CMK (cell line): ENCODE data around the gene HAAO.
"Not testable (repeated sequence)": the region's sequence is repeated elsewhere in the genome, so short reads cannot be mapped to it uniquely, and the experiment has no call there.

Experiments
- DNase-seq: peaks from one replicate; pipeline ENCODE4 v3.0.0-alpha.2; 2010; ENCODE audit warnings: low read depth

Gene HAAO

GRCh38 chr2:42747422-42747821, 45.0 kb downstream of the HAAO start:
- no peak for DNase-seq

DNA sequence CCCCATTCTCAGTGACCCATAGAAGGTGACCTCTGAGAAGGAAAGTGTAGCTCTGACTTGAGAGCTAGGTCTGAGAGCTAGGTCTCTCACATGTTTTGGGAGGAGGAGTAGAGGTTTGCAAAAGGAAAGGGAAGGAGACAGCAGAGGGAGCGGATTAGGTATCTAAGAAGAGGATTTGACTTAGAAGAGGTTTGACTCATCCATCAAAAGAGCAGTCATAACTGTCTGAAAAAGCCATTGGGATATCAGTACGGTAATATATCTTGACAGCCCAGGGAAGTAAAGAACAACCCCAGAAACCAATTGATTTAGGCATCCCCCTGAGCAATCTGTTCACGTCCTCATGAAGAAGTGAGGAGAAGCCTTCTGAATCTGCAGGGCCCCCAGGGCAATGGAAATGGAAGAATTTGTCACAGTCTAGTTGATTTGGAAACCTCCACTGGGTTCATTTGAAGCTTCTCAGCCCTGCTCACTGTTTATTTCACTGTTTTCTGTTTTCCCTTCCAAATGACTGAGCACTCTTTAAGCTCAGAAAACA, 47.8 kb downstream of the HAAO start:
- DNase-seq = no peak

DNA sequence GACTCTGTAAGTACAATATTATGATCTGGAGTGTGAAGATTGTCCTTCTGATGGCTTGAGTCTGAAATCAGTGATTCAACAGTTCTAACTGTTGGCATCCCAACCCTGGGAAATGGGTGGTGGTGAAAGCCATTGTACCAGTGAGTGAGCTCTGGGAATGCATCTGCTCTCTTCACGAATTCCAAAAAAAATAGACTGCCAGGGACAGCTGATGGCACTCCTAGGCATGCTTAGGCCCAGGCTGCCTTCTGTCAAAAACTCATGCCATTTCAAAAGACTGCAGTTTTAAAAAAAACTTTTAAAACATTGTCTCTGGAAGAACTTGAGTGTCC, 48.8 kb downstream of the HAAO start:
- no peak for DNase-seq

DNA sequence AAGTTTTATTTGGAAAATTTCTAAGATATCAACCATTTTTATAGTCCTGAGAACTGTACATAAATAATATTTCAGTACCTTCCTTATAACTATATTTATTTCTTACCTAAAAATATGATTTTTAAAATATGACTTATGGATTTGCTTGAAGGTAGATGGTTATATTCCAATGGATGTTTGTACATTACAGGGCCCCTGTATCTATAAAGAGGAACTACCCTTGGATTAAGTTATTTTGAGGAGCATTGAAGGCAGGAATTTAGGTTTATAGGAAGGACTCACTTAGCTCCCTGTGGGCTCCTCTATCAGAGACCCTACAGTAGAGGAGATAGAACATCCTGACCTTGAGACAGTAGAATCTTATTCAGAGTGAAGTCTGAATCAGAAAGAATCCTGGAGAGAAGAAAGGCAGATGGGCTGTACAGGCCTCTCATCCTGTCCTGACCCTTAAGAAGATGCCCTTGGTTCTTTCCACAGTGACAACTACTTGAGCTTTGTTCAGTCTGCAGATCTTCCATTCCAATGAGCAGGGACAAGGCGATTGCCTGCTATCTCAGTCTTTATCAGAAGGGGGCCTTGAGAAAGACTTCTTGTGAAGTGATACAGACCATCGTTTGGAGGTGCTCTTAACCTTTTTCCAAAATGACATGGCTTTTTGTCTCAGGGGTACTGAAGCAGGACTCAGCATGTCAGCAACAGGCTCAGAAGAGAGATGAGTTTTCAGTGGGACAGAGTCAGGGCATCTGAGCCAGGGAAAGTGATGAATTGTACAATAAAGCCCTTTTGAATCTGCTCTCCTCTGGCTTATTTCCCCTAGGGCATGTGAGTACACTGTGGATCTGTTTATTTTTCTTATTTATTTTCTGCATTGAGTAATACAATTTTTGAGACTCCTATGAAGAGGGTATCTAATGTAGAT, 49.4 kb downstream of the HAAO start:
- no peak for DNase-seq

DNA sequence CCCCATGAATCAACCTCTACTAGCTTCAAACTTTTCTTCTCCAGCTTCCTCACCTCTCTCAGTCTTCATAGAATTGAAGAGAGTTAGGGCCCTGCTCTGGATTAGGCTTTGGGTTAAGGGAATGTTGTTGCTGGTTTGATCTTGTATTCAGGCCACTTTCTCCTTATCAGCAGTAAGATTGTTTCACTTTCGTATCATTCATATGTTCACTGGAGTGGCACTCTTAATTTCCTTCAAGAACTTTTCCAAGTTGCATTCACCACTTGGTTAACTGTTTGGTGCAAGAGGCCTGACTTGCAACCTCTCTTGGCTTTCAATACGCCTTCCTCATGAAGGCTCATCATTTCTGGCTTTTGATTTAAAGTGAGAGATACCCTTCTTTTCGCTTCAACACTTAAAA, 51.2 kb downstream of the HAAO start:
- DNase-seq = no peak

- no peak for DNase-seq
These were observed 55.6 kb downstream of the HAAO start for GRCh38 chr2:42736598-42737322.

- no peak for DNase-seq
These were observed 58.5 kb downstream of the HAAO start for GRCh38 chr2:42733852-42734251.

DNA sequence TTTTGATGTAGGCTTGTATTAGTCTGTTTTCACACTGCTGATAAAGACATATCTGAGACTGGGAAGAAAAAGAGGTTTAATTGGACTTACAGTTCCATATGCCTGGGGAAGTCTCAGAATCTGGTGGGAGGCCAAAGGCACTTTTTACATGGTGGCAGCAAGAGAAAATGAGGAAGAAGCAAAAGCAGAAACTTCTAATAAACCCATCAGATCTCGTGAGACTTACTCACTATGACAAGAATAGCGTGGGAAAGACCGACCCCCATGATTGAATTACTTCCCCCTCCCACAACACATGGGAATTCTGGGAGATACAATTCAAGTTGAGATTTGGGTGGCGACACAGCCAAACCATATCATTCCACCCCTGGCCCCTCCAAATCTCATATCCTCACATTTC, 61.1 kb downstream of the HAAO start:
- not testable (repeated sequence) for DNase-seq

DNA sequence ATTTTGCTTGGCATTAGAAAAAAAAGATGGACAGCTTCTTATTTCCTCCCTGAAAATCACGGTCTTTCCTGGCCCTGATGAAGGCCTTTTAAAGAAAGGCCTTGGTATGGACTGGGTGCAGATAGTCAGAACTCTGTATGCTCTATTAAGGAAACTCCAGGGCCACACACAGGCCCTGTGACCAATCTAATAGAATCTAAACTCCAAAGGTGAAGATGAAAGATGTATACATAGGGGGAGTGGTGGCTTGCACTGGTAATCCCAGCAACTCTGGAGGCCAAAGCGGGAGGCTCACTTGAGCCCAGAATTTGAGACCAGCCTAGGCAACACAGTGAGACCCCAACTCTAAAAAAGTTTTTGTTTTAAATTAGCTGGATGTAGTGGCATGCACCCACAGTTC, 65.7 kb downstream of the HAAO start:
- DNase-seq = no peak

GRCh38 chr2:42725657-42726056, 66.7 kb downstream of the HAAO start:
- DNase-seq = no peak

DNA sequence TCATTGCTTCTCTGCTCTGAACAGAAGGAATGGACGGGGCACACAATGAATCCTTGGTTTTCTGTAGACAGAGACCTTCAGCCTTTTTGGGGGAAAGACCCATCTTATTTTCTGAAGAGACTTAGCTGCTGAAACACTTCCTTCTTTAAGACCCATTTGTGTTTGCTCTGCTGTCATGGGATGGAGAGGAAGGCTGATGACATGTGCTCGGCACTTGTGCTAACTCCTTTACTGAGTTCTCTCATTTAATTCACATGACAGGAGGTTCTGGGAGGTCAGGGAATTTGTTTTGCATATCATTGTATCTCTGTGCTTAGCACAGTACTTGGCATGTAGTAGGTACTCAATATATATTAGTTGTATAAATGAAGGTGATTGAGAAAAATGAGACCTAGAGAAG, 67.5 kb downstream of the HAAO start:
- DNase-seq = no peak

GRCh38 chr2:42723465-42723864, 68.9 kb downstream of the HAAO start:
- no peak for DNase-seq

DNA sequence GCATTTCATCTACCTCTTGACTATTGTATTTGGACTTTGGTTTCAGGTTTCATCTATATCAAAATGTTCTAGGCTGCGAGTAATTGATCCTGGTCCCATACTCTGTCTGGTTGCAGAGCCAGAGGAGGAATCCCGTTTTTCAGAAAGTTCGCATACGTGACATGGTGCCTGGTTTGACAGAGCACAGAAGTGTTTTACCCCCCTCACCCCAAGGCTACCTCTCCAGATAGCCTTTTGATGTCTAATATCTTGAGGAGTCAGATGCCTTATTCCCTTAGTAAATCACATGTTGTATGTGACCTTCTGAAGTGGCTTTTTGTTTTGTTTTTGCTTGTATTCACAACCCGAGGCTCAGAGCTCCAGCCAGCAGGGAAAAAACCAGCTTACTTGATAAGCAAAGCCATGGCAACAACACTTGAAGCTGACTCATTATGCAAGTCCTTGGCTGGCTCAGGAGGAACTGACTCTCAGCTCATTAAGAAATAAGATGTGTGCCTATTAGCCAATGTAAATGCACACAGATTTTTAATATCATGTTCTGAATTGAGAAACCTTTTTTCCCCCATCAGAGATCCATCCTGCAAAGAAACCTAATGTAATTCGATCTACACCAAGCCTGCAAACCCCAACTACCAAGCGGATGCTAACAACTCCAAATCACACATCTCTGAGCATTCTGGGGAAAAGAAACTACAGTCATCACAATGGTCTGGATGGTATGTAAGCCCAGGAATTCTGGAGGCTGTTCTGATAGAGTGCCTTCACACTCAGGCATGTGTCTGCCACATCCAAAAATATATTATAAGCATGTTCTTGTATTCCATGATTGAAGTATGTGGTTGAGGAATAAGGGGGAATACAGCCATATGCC, 69.8 kb downstream of the HAAO start:
- no peak for DNase-seq

- DNase-seq = no peak
These were observed 70.5 kb downstream of the HAAO start for GRCh38 chr2:42721898-42722297.
